SK-N-MC (cell line): ENCODE results near the gene WDR48.

Source experiments
- EZH2 ChIP-seq: fragments of 200-600 bp; sonication (generic); IDR thresholded peaks from one replicate; pipeline ENCODE4 v1.6.1; 2017; ENCODE audit warnings: antibody characterized with exemption
- POLR2AphosphoS5 ChIP-seq: IDR thresholded peaks from 2 replicates; pipeline ENCODE4 v1.6.1; 2012; ENCODE audit warnings: mild to moderate bottlenecking, low read depth, low read length, borderline replicate concordance

GRCh38 chr3:39025222-39025970, 26.4 kb upstream of the WDR48 start:
- TF ChIP-seq POLR2AphosphoS5 = no peak
- no peak for TF ChIP-seq EZH2
